HUES6 (cell line): ENCODE results near the gene IL31RA.

Experiments
- H3K27ac ChIP-seq: 2 replicates; pipeline ENCODE4 v1.7.0; 2013; ENCODE audit warnings: low read depth, mild to moderate bottlenecking, low read length, inconsistent platforms
- H3K27me3 ChIP-seq: 2 replicates; pipeline ENCODE4 v1.6.1; 2013; ENCODE audit warnings: low read length; ENCODE audit not compliant: control insufficient read depth, insufficient read depth
- H3K36me3 ChIP-seq: 2 replicates; pipeline ENCODE4 v1.6.1; 2013; ENCODE audit warnings: low read length; ENCODE audit not compliant: control insufficient read depth, insufficient read depth
- H3K4me1 ChIP-seq: 2 replicates; pipeline ENCODE4 v1.6.1; 2013; ENCODE audit warnings: low read length; ENCODE audit not compliant: control insufficient read depth, insufficient read depth
- H3K4me3 ChIP-seq: 2 replicates; pipeline ENCODE4 v1.5.1; 2013; ENCODE audit warnings: low read depth, low read length
- H3K9ac ChIP-seq: one replicate; pipeline ENCODE4 v1.6.1; 2013; ENCODE audit warnings: mild to moderate bottlenecking, low read length
- H3K9me3 ChIP-seq: 2 replicates; pipeline ENCODE4 v1.6.1; 2013; ENCODE audit warnings: low read depth, low read length; ENCODE audit not compliant: control insufficient read depth, insufficient read depth

Gene IL31RA

DNA sequence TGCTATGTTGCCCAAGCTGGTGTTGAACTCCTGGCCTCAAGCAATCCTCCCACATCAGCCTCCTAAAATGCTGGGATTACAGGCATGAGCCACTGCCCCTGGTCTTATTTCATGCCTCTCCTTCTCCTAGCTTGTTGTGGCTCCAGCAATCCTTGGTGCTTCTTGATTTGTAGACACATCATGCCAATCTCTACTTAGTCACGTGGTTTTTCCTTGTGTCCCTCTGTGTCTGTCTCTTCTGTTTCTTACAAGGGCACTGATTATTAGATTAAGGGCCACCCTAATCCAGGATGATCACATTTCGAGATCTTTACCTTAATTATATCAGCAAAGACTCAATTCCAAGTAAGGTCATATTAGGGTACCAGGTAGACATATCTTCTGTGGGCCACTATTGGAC, 9.2 kb upstream of the IL31RA start:
- Histone ChIP-seq H3K9ac (no peak overlapping the region), H3K4me3 (no peak overlapping the region), H3K9me3 (0 out of 2 replicates have a peak, but pooled peaks cover 2% of the 10 kb centered on the region), H3K27me3 (no peaks in the 10 kb centered on the region), H3K27ac (no peak overlapping the region), H3K36me3 (no peaks in the 10 kb centered on the region), H3K4me1 (no peaks in the 10 kb centered on the region)

DNA sequence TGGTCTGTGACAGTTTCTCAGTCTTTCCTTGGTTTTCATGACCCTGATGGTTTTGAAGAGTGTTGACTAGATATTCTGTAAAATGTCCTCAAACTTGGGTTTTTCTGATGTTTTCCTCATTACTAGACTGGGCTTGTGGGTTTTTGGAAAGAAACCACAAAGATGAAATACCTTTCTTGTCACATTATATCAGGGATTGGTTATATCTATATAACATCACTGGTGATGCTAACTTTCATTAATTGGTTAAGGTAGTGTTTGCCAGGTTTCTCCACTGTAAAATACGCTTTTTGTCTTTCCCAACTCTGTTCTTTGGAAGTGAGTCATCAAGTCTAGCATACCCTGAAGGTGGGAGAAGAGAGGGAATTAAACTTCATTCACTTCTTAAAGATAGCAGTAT, 3.3 kb upstream of the IL31RA start:
- Histone ChIP-seq H3K36me3 (no peaks in the 10 kb centered on the region), H3K27ac (no peak overlapping the region), H3K9ac (no peak overlapping the region), H3K4me3 (no peak overlapping the region), H3K27me3 (no peaks in the 10 kb centered on the region), H3K4me1 (no peaks in the 10 kb centered on the region), H3K9me3 (0 out of 2 replicates have a peak, but pooled peaks cover 2% of the 10 kb centered on the region)

DNA sequence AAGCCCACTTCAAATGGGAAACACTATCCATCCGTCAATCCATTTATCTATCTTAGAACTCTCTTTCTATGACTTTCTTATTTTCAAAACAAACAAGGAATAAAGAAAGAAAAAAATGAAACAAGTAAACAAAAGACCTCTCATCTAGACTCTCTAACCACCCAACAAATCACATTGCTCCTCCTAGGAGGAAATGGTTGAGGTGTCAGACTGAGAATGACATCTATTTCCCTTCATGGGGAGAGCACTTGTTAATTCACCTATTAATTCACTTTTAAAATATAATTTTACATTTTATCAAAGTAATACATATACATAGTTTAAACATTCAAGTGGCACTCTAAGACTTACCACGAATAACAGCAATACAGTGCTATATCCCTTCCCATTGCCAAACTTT, 2.4 kb upstream of the IL31RA start:
- H3K4me1 ChIP-seq = no peaks in the 10 kb centered on the region
- 0 out of 2 replicates have a peak, but pooled peaks cover 2% of the 10 kb centered on the region for H3K9me3 ChIP-seq
- H3K9ac ChIP-seq = no peak overlapping the region
- H3K36me3 ChIP-seq = no peaks in the 10 kb centered on the region
- H3K4me3 ChIP-seq = no peak overlapping the region
- H3K27ac ChIP-seq = no peak overlapping the region
- H3K27me3 ChIP-seq = no peaks in the 10 kb centered on the region

DNA sequence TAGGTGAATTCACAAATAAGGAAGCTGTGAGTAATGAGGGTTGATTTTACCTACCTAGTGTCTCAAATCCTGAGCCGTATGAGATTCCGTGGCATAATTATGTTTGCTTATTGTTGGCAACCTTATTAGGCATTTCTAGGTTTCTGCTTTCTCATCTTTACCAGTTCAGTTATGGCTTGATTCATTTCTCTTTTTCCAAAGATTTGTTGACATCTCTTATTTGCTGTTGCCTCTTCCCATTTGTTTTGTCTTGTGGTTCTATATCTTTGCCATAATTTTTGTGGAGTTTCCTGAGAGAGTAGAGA, 470 bp downstream of the IL31RA start:
- Histone ChIP-seq H3K36me3 (no peaks in the 10 kb centered on the region), H3K9ac (no peak overlapping the region), H3K27me3 (no peaks in the 10 kb centered on the region), H3K9me3 (no peaks in the 10 kb centered on the region), H3K4me3 (no peak overlapping the region), H3K27ac (no peak overlapping the region), H3K4me1 (no peaks in the 10 kb centered on the region)

DNA sequence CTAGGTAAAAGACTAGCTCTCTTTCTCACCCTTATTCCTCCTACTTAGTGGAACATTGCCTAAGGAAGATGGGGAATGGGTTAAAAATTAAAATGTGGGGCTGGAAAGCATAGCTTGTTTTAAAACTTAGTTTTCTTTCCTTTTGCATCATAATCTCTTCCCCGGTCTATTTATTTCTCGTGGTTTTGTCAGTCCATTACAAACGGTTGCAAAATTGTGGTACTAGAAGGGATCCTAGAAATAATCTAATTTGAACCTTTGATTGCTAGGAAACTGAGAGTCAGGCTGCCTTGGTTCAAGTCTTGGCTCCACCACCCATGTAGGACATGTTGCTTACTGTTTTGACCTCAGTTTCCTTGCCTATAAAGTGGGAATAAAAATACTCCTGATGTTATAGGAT, 1.3 kb downstream of the IL31RA start:
- H3K9me3 ChIP-seq = no peaks in the 10 kb centered on the region
- no peaks in the 10 kb centered on the region for H3K36me3 ChIP-seq
- no peak overlapping the region for H3K9ac ChIP-seq
- H3K27ac ChIP-seq = no peak overlapping the region
- H3K4me3 ChIP-seq = no peak overlapping the region
- no peaks in the 10 kb centered on the region for H3K4me1 ChIP-seq
- no peaks in the 10 kb centered on the region for H3K27me3 ChIP-seq

DNA sequence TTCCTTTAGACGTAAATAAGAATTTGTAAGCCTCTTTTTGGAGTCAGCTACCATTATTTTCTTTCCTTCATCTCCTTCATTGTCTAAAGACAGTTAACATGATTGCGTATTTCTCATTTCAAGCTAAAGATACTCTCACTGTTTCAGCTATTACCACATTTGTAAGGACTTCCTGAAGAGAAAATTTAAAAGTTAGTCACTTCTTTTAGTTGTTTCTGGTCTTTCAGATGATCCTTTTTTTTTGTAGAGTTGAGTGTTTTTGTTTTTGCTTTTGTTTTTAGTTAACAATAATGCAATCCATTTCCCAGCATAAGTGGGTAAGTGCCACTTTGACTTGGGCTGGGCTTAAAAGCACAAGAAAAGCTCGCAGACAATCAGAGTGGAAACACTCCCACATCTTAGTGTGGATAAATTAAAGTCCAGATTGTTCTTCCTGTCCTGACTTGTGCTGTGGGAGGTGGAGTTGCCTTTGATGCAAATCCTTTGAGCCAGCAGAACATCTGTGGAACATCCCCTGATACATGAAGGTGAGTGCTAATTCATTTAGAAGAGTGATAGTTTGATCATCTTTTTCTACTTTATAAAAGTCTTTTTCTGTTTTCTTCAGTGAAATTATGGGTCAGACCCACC, 2.0 kb downstream of the IL31RA start:
- Histone ChIP-seq H3K27ac (no peak overlapping the region), H3K27me3 (no peaks in the 10 kb centered on the region), H3K4me3 (no peak overlapping the region), H3K9me3 (no peaks in the 10 kb centered on the region), H3K36me3 (no peaks in the 10 kb centered on the region), H3K4me1 (no peaks in the 10 kb centered on the region), H3K9ac (no peak overlapping the region)

DNA sequence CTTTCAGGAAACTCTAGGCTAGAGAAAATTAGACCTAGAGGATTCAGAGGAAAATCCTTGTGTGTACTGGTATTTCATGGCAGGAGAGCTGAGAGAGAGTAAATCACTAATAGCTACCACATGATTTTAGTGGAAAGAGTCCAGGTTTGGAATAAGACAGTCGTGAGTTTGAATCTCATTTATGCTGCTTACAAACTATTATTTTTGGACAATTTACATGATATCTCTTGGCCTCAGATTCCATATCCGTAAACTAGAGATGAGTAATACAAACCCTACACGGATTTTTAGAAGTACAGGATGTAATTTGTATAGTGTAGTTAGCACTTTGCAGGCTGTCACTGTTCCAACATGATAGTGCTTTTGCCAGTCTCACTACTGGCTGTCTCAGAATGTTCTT, 2.7 kb downstream of the IL31RA start:
- Histone ChIP-seq H3K27ac (no peak overlapping the region), H3K4me3 (no peak overlapping the region), H3K36me3 (no peaks in the 10 kb centered on the region)

GRCh38 chr5:55855509-55855908, 4.4 kb downstream of the IL31RA start:
- H3K27me3 ChIP-seq = no peaks in the 10 kb centered on the region
- no peak overlapping the region for H3K27ac ChIP-seq
- no peaks in the 10 kb centered on the region for H3K9me3 ChIP-seq
- no peak overlapping the region for H3K9ac ChIP-seq
- no peaks in the 10 kb centered on the region for H3K4me1 ChIP-seq
- no peak overlapping the region for H3K4me3 ChIP-seq
- H3K36me3 ChIP-seq = no peaks in the 10 kb centered on the region

More for the DNA sequence above, 2.7 kb downstream of the IL31RA start:
- Histone ChIP-seq H3K27me3 (no peaks in the 10 kb centered on the region), H3K4me1 (no peaks in the 10 kb centered on the region), H3K9ac (no peak overlapping the region), H3K9me3 (no peaks in the 10 kb centered on the region)

- no peak overlapping the region for H3K9ac ChIP-seq
- no peaks in the 10 kb centered on the region for H3K4me1 ChIP-seq
- H3K36me3 ChIP-seq = no peaks in the 10 kb centered on the region
Measured at GRCh38 chr5:55856516-55857246, 5.5 kb downstream of the IL31RA start.

DNA sequence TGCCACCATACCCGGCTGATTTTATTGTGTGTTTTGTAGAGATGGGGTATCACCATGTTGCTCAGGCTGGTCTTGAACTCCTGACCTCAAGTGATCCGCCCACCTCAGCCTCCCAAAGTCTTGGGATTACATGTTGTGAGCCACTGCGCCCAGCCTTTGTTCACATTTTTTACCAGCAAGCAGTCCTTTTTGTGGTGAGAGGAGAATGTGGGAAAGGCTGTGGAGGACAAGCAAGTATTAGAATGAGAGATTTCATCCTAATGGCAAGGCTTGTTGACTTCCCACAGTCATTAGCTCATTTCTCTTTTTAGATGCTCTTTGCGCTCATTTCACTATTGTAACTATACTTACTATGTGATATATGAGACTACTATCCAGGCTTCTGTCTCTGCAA, 6.1 kb downstream of the IL31RA start:
- no peaks in the 10 kb centered on the region for H3K27me3 ChIP-seq
- no peak overlapping the region for H3K9ac ChIP-seq
- H3K27ac ChIP-seq = no peak overlapping the region
- no peak overlapping the region for H3K4me3 ChIP-seq
- H3K9me3 ChIP-seq = no peaks in the 10 kb centered on the region
- H3K36me3 ChIP-seq = no peaks in the 10 kb centered on the region
- H3K4me1 ChIP-seq = no peaks in the 10 kb centered on the region

More at GRCh38 chr5:55856516-55857246, 5.5 kb downstream of the IL31RA start:
- Histone ChIP-seq H3K27me3 (no peaks in the 10 kb centered on the region), H3K27ac (no peak overlapping the region), H3K9me3 (no peaks in the 10 kb centered on the region), H3K4me3 (no peak overlapping the region)

DNA sequence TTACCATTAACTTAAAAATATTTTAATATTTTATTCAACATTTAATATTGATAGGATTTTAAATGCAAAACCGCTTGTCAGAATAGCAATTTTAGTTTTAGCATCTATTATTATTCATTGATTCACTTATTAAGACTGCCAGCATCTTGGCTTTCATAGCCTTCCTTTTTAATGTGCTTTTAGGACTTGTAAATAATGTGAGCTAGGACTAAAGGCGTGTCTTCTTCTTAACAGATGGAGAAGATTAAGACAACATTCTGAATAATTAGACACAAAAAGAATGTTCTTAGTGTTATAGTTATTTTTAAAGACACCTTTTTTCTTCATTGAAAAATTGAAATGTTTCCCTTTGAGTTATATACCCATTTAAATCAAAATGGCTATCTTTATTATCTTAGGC, 6.9 kb downstream of the IL31RA start:
- no peak overlapping the region for H3K9ac ChIP-seq
- no peaks in the 10 kb centered on the region for H3K36me3 ChIP-seq
- H3K27ac ChIP-seq = no peak overlapping the region
- no peaks in the 10 kb centered on the region for H3K27me3 ChIP-seq
- H3K4me3 ChIP-seq = no peak overlapping the region
- no peaks in the 10 kb centered on the region for H3K9me3 ChIP-seq
- no peaks in the 10 kb centered on the region for H3K4me1 ChIP-seq
